Type B pancreatic cell (in vitro differentiated cells): ENCODE measurements around the gene UBXN6. TPM values are rescaled to one million over a fixed set of nuclear protein-coding genes. Genes with fewer than 3 reads are reported as not detected.
A peak's percentile ranks its signal among the peaks of the same experiment; 100 is the strongest.

Source experiments
- DNase-seq: peaks from one replicate; pipeline ENCODE4 v3.0.0; 2021; ENCODE audit warnings: mixed read lengths; ENCODE audit not compliant: unreplicated experiment; ENCODE audit errors: extremely low spot score
- H3K27ac Mint-ChIP-seq: 2 replicates; pipeline ENCODE4 v1.8.0; 2021; ENCODE audit warnings: mild to moderate bottlenecking, mixed read lengths
- H3K27me3 Mint-ChIP-seq: 2 replicates; pipeline ENCODE4 v1.8.0; 2021; ENCODE audit warnings: mixed read lengths
- H3K36me3 Mint-ChIP-seq: 2 replicates; pipeline ENCODE4 v1.8.0; 2021; ENCODE audit warnings: mixed read lengths
- H3K4me1 Mint-ChIP-seq: one replicate; pipeline ENCODE4 v1.8.0; 2021; ENCODE audit warnings: mixed read lengths; ENCODE audit not compliant: unreplicated experiment
- H3K4me3 Mint-ChIP-seq: 2 replicates; pipeline ENCODE4 v1.8.0; 2021; ENCODE audit warnings: mild to moderate bottlenecking, mixed read lengths
- H3K9me3 Mint-ChIP-seq: 2 replicates; pipeline ENCODE4 v1.8.0; 2021; ENCODE audit warnings: mixed read lengths
- CTCF ChIP-seq: fragments of 200-600 bp; sonication (generic); conservative IDR thresholded peaks from 2 replicates; pipeline ENCODE4 v1.5.0; 2021; ENCODE audit warnings: antibody characterized with exemption, mild to moderate bottlenecking
- total RNA-seq: library from RNA; stranded (reverse); gene quantifications from 2 replicates; pipeline ENCODE4 v1.2.1, GENCODE V29; 2021; ENCODE audit warnings: low replicate concordance

Gene UBXN6
- total RNA-seq, 1 donor from 2014 or later, result 60.8 TPM

GRCh38 chr19:4456843-4457653, 546 bp downstream of the UBXN6 start:
- Mint-ChIP-seq H3K4me3 (peak overlapping the region; percentile 97), H3K9me3 (no peaks in the 10 kb centered on the region), H3K36me3 (no peaks in the 10 kb centered on the region), H3K27me3 (no peaks in the 10 kb centered on the region), H3K27ac (peak overlapping the region; percentile 96), H3K4me1 (peaks cover 8% of the 10 kb centered on the region)
- TF ChIP-seq CTCF, result no peak
- DNase-seq, result peak; percentile 82

DNA sequence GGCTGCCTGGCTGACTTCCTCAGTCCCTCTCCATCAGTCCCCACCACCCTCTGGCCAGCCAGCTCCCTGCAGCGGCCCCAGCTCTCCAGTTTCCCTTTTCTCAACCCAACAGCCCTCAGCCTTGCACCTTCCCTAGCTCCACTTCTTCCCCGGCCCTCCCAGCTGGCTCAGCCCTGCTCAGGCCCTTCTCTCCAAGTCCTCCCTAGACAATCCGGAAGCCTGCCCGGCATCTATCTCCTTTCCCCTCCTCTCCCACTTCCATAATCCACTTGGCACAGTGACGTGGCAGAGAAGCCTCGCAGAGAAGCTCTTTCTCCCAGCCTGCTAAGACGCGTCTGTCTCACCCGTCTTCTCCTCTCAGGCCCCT, 1.1 kb downstream of the UBXN6 start:
- no peaks in the 10 kb centered on the region for H3K36me3 Mint-ChIP-seq
- peak overlapping the region; percentile 96 for H3K27ac Mint-ChIP-seq
- peaks cover 8% of the 10 kb centered on the region for H3K4me1 Mint-ChIP-seq
- H3K27me3 Mint-ChIP-seq, result no peaks in the 10 kb centered on the region
- no peak for DNase-seq
- no peak for TF ChIP-seq CTCF
- peak overlapping the region; percentile 97 for H3K4me3 Mint-ChIP-seq
- H3K9me3 Mint-ChIP-seq, result no peaks in the 10 kb centered on the region

DNA sequence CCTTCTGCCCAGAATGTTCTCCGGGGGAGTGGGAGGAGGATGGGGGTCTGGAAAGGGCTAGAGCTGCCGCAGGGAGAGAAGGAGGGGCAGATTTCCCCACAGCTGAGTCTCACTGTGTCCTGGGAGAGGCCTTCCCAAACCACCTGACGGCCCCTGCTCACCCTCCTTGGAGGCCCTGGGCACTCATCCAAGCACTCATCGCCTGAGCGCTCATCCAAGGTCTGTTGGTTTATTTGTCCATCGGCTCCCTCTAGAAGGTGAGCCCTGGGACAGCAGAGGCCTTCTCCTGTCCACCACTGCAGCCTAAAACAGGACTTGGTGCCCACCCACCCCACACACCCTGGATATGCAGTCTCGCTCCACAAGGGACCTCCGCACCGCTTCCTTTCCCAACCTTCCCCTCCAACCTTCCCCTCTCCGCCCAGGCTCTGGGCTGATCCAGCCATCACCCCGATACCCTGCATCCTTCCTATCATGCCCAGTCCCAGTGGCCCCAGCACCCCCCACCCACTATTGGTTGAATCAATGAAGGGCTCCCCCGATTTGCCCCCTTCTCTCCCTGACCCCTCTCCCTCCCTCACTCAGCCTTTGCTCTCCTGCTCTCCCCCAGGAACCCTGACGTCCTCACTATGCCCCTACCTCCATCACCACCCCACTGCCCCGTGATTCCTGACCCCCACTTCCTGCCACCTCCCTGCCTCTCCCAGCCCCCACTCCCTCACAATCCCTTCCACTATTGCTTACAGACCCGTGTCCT, 1.7 kb downstream of the UBXN6 start:
- Mint-ChIP-seq H3K36me3 (no peaks in the 10 kb centered on the region), H3K4me3 (peak overlapping the region; percentile 97), H3K4me1 (peaks cover 8% of the 10 kb centered on the region), H3K9me3 (no peaks in the 10 kb centered on the region), H3K27ac (peak overlapping the region; percentile 50), H3K27me3 (no peaks in the 10 kb centered on the region)
- no peak for TF ChIP-seq CTCF
- DNase-seq, result peak; percentile 69

DNA sequence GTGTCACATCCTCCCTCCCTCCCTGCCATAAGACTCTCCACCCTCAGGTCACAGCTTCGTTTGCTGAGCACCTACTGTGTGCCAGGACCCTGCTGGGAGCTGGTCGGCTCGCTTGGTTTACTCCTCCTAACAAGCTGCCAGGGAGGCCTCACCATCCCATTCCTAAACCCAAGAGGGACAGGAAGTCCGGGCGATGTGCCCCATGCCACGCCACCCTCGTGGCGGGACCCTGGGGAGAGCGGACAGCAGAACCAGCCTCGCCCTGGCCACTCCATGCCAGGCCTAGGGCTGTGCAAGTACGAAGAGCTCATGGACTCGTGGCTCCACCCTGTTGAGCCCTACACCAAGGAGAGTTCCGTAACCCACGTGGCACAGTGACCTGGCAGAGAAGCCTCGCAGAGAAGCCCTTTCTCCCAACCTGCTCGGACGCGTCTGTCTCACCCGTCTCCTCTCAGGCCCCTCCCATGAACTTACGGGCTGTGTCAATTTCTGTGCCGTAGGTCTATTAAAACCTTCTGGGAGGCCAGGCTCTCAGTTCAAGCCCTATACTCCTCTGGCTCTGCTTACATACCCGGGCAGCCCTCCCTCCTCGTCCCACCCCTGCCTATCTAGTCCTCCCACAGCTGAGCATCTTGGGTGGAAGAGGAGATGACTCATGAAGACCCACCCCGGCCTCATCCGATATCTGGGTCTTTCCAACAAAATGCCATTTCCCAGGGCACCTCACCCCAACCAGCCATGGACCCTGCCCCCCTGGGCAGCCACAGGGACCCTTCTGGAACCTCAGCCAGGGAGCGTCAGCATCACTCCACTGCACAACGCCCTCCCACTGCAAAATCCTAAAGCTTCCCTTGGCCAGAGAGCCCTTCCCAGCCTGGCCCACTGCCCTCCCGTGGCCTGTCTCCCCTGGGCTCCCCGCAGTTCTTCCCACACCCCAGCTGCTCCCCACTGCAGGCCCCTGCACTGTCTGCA, 2.6 kb downstream of the UBXN6 start:
- H3K4me1 Mint-ChIP-seq, result peaks cover 8% of the 10 kb centered on the region

More for the DNA sequence above, 2.6 kb downstream of the UBXN6 start:
- Mint-ChIP-seq H3K9me3 (no peaks in the 10 kb centered on the region), H3K27ac (no peak overlapping the region), H3K36me3 (no peaks in the 10 kb centered on the region), H3K4me3 (peak overlapping the region; percentile 31), H3K27me3 (no peaks in the 10 kb centered on the region)
- no peak for DNase-seq
- TF ChIP-seq CTCF, result no peak
